Activated effector memory CD4-positive, alpha-beta T cell treated with anti-CD3 and anti-CD28 coated beads, Interleukin-2, amount 50 U/mL, for 16 hours (primary cell): ENCODE data around the gene EDAR.

Experiments used
- DNase-seq: peaks from one replicate; pipeline ENCODE4 v3.0.0-alpha.2; 2020

Gene EDAR

DNA sequence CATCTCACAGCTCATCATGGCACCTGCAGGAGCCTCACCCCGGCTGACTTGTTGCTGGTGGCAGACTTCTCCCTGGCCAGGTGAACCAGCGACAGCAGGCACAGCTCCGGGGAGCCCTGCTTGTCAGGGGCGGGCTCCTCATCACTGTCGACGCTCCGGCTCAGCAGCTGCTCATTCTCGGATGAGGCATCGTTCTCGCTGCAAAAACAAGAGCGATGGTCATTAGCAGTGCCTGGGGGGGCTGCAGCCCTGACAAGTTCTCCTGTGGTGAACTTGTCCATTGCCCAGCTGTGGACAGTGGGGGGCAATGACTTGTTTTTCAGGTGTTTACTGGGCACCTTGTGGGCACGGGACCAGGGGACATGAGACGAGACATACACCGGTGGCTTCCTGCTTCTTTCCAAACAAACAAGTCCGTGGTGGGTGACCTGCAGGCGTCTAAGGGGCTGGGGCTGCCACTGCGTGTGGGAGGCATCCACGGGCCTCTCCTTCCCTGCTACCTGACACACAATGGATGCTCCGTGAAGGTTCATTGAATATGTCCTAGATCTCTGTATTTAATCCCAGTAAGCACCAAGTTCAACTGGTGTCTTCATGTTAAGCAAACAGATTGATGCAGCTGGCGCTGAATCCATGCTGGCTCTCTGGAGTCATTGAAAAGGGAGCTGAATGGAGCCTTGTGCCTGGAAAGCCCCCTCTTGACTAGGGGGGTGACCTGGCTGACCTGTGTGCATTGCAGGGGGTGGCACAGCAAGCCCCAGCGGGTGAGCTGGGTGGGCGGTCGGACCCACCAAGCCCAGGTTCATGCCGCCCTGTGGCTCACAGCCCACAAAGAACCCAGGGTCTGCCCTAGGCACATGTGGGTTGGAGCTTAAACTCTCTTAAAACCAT lies 81.0 kb downstream of the EDAR start:
- peak; percentile 44 for DNase-seq

DNA sequence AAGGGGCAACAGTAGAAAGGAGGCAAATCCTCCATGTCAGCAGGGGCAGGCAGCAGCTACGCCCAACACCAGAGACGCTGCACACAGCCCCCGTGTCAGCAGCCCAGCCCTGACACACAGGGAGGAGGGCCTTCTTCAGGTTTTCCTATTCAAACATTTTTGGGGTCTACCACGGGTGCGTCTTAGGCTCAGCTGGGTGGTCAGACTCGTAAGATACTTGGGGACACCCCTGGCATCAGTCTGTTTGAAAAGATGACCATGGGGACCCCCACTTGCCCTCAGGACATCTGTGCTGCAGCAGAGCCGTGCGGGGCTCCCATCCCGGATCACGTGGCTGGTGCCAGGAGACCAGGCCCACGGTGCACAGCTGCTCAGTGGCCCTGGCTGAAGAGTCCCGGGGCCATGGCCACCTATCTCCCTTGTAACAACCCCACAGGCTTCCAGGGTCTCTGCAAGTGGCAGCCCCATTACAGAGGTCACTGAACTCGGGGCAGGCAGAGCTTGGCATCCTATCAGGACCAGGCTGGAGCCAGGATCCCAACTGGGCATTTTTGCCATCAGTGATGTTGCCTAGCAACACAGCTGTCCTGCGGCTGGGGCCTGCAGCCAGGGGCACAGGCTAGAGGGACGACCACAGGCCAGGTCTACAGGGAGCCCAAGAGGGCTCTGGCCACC lies 82.5 kb downstream of the EDAR start:
- no peak for DNase-seq

DNA sequence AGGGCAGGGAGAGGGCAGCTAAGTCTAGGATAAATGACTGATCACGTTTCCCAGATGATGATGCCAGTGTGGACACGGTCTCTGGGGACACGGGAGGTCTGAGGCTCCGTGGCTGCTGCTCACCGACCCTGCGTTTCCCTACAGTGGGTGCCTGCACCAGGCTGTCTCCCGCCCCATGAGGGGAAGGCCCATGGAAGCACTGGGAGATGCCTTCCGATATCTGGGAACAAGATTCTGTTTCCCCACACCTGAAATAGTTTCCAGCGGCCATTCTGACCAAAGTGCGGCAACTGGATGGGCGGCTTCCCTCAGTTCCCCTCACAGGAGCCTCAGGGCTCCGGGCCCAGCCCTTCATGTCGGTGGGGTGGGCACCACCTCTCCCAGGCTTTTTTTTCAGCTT lies 83.1 kb downstream of the EDAR start:
- no peak for DNase-seq

DNA sequence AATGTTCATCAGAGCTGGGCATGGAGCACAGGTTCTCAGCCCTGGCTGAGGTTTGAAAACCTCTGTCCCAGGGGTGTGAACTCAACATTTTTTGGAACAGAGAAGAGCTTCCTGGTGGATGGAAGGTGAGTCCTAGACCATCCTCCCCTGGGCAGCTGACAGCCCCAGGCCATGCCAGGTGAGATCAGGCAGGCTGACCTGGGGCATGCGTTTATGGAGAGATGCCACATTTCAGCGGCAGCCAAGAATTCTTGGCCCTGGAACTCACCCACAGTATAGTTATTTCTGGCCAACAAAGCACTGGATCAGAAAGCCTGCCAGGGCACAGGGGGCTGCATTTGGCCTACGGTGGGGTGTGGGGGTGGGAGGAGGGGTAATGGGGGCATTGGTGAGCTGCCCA lies 83.8 kb downstream of the EDAR start:
- DNase-seq = no peak

DNA sequence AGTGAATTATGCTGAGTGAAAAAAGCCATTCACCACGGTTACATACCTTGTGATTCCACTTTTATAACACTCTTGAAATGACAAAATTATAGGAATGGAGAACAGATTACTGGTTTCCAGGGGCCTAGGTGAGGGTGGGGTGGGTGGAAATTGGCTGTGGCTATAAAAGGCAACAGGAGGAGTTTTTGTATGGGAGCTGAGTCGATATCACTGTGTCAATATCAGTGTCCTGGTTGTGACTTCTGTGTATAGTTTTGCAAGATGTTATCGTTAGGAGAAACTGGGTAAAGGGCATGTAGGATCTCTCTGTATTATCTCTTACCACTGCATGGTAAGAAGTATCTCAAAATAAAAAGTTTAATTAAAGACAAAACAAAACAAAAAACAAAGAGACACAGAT lies 84.3 kb downstream of the EDAR start:
- no peak for DNase-seq

DNA sequence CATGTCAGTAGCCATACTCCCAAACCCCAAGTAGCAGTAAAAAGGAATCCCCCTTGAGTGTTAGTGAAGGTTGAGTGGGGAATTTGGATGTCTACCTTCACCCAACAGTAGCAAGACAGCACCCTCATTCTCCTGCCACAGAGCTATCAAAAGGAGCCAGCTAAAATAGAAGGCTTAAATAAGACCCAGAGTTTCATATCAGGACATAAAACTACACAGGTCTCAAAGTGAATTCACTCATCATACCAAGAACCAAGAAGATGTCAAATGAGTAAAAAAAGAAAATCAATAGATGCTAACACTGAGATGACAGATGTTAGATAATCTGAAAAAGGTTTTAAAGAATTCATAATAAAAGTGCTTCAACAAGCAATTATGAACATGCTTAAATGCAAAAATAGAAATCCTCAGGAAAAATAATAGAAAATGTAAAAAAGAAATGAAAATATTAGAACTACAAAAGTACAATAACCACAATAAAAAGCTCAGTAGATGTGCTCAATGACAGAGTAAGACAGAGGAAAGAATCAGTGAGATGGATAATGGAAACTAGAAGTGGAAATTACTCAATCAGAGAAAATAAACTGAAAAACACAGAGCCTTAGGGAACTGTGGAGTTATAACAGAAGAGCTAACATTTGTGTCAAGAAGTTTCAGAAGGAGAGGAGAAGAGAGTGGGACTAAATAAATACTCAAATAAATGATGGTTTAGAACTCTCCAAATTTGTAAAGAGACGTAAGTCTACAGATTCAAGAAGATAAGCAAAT lies 90.5 kb downstream of the EDAR start:
- DNase-seq = no peak

DNA sequence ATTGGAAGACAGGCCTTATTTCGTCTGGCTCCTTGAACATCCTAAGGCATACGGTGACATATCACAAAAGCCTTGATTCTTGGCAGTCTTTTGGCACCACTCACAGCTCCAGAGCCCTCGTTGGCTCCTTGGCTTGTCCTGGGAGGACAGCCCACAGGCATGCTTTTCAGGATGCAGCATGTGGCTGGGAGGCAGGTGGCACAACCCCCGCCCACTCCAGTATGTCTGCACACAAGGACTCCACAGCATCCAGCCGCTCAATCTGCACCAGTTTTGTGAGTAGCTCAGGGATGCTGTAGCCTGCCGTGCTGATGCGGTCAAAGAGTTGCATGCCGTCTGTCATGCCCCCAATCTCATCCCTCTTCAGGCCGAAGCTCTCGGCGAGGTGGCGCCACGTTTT lies 92.3 kb downstream of the EDAR start:
- DNase-seq = no peak

DNA sequence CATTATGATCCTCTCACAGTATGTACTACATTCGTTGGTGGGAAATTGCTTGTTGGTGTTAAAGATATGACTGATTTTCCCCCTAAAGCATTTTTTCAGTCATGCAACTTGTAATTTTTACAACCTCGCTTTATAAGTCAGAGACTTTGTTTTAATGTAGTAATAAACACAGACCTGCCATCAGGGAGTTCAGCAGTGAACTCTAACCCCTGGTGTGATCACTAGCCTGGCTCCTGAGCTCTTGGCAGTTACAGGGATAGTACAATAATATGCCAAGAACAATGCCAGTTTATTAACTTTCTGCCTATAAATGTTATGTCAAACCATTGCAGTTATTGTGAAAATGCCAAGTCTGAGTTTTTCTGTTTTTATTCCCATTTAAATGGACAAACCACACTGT lies 93.8 kb downstream of the EDAR start:
- DNase-seq = no peak

DNA sequence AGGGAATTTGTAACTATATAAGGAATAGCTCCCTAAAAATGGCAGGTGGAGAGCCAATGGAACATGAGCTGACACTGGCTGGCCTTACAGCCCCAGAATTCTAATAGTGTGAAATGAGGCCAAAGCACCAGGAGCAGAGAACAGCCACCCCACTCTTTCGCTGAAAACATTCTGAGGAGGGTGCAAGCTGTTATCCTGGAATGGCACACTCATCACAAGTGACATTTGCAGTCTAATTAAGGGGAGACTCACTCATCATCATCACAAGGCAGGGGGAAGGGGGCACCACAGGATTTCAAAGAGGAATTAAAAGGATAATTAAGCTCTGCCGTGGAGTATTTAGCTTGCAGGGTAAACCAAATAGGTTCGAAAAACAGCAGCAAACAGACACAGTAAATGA lies 94.3 kb downstream of the EDAR start:
- no peak for DNase-seq

DNA sequence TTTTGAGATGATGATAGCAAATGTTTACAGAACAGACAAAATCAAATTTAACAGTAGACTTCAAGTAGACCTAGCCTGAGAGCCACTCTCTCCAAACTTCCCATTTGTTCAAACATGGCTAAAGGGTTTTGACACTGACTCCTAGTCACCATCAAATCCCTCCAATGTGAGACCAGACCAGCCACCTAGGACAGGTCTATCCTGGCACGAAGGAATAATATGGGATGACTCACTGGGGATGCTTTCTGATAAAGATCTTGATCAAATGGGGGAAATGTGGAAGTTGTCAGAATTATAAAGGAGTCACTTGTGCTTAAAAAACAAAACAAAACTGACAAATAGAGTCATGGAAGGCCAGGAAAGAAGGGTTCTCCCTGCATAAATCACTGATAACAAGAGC lies 95.7 kb downstream of the EDAR start:
- DNase-seq = no peak

DNA sequence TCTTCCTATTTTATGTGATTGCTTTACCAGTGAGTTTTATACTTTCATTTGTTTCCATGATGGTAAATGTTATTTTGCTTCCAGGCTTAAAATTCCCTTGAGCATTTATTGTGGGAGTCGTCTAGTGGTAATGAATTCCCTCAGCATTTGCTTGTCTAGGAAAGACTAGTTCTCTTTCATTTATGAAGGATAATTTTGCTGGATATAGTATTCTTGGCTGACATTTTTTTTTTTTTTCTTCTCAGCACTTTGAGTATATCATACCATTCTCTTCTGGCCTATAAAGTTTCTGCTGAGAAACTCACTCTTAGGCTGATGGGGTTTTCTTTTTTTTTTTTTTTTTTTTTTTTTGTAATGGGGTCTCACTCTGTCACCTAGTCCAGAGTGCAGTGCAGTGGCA lies 99.1 kb downstream of the EDAR start:
- DNase-seq = no peak

DNA sequence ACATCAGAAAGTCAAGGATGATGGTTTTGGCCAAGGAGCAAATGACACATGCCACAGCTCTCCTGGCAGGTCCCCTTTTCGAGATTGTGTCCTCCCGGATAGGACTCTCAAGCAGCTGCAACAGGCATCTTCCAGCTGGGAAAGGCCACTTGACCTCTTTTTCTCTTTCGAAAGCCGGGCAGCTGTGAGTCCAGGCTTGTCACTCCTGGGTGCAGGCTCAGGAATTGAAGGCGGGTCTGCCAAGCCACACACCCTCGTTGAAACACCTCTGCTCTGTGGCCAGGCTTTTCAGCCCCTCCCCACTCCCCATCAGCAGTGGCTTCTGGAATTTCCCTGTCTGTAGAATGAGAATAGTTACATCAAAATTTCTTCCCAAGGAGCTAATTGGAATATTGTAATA lies 104.4 kb downstream of the EDAR start:
- no peak for DNase-seq

DNA sequence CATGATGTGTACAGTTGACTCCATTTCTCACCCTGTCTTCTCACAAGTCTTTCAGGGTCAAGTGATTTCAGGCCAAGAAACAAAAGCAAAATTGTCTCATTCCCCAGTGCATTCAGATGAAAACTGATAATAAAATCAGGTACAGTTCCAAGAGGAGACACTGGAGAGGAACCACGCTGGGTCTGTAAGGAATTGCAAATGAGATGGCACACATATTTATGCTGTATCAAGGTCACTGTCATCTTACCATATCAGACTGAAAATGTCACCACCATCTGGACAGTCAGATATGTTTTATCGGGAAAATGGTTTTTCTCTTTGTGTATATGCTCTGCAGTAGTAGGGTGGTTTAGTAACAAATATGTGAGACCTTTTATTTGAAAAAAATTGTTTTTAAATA lies 110.7 kb downstream of the EDAR start:
- DNase-seq = no peak

DNA sequence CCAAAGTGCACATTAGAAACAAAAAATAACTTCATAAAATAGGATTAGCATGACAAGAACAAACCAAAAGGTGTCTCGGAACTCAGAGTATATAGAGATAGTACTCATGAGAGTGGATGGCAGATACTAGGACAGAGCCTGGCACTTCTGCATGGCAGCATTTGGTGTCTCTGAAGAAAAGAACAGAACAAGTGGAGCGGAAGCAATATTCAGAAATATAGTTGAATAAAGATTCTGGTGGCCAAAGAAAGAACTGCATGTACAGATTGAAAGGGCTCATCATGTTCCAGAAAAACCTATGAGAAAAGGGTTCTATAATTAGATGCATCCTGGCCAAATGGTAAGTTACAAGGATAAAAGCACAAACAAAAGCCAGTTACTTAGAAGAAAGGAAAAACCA lies 111.5 kb downstream of the EDAR start:
- DNase-seq = no peak

DNA sequence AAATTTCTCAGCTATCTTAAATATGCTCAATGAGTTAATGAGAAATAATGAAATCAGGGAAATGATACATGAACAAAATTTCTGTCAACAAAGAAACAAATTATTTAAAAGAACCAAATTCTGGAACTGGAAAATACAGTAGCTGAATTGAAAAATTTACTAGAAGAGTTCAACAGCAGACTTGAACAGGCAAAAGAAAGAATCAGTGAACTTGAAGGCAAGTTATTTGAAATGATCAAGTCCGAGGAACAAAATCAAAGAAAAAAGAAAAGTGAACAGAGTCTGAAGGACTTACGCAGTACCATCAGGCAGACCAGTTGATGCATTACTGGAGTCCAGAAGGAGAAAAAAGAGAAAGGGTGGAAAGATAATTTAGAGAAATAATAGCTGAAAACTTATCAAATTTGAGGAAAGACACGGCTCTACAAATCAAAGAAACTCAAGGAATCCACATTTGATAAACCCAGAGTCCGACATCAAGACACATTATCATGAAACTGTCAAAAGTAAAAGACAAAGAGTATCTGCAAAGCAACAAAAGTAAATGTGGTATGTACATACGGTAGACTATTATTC lies 118.9 kb downstream of the EDAR start:
- DNase-seq = no peak

DNA sequence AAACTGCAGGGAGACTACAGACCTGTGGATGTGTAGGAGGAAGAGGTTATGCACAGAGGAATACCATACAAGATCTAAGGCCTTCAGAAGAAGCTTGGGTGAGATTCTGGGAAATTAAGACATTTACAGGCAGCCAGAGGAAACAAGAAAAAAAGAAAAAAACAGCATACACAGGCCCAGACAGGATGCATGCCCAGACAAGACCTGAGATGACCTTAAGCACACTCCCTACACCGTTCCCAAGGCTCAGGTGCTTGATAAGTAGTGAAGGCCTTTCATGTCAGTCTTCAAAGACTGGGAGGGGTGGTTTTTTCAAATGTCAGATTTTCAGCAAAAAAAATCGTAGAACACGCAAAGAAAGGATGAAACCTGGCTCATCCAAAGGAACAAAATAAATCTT lies 119.5 kb downstream of the EDAR start:
- DNase-seq = no peak

DNA sequence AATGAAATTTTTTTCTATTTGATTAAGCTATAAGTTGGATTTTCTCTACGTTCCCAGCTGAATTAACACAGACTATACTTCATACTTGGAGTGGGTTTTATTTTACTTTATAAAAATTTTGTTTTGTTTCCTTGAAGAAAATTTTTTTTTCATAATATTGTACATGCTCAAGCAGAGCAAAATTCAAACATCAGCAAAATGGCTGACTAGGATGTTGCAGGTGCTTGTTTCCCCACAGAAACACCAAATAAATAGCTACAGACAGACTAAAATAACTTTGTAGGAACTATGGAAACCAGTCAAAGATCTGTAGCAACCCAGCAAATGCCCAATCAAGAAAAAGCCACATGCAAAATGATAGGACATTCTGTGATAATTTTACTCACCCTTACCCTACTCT lies 120.1 kb downstream of the EDAR start:
- DNase-seq = no peak

DNA sequence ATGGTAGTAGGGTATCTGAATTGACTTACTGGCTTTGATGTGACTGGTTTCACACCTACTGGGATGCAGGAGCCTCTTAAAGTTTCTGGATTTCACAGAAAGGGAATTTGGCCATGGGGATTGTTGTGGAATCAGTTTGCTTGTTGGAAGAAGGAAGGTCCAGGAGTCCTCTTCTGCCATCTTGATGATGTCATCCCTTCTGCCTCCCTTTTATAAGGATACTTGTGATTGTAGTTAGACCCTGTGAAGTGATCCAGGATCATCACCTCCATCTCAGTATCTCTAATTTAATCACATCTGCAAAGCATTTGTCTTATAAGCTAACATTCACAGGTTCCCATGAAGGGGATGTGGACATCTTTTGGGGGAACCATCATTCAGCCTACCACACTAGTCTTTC lies 123.0 kb downstream of the EDAR start:
- no peak for DNase-seq

DNA sequence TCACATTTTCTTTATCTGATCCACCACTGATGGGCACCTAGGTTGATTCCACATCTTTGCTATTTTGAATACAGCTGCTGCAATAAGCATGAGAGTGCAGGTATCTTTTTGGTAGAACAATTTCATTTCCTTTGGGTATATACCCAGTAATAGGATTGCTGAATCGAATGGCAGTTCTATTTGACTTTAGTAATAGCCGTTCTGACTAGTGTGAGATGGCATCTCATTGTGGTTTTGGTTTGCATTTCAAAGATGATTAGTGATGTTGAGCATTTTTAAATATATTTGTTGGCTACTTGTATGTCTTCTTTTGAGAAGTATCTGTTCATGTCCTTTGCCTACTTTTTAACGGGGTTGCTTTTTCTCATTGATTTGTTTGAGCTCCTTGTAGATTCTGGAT lies 130.1 kb downstream of the EDAR start:
- no peak for DNase-seq

DNA sequence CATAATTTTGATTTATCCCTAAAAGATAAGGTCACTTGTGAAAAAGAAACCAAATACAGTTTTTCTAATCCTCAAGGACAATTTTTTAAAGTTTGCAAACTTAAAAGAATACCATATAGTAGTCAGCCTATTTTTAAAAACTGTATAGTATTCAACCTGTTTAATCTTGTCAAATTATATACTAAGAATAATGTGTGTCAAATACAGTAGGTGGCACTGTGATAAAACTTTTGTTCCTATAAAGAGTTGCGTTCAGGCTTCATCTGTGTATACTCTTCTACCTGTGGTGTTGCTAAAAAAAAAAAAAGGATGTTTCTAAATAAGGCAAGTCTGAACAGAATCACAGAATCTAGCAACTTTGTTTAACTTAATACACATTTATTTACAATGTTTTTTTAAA lies 133.8 kb downstream of the EDAR start:
- DNase-seq = no peak

DNA sequence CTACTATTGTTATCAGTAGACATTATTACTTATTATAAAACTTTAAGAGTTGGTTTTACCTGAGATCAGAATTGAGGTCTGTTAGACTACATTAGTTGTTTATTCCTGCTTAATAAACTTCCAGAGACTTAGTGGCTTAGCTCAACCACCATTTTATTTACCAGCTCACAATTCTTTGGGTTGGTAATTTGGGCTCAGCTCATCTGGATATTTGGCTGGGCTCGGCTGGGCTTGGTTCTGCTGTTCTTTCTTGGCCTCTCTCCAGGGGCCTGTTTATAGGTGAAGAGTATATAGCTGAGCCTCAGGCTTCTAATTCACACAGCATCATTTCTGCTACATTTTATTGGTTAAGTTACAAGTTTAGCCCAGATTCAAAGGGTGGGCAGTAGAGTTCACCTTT lies 134.5 kb downstream of the EDAR start:
- DNase-seq = no peak

DNA sequence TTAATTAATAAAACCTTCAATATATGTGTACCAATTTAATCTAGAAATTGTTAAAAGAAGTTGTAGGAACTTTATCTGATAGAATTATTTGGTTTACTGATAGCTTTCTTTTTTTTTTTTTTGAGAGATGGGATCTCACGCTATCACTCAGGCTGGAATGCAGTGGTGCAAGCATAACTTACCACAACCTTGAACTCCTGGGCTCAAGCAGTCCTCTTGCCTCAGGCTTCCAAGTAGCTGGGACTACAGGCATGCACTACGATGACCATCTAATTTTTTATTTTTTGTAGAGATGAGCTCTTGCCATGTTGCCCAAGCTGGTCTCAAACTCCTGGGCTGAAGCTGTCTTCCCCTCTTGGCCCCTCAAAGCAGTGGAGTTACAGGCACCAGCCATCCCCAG lies 135.6 kb downstream of the EDAR start:
- DNase-seq = no peak

DNA sequence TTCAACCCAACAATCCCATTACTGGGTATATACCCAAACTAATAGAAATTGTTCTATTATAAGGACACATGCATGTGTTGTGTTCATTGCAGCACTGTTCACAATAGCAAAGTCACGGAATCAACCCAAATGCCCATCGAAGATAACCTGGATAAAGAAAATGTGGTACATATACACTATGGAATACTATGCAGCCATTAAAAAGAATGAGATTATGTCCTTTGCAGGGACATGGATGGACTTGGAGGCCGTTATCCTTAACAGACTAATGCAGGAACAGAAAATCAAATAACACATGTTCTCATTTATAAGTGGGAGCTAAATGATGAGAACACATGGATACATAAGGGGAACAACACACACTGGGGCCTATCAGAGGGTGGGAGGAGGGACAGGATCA lies 136.6 kb downstream of the EDAR start:
- DNase-seq = no peak

DNA sequence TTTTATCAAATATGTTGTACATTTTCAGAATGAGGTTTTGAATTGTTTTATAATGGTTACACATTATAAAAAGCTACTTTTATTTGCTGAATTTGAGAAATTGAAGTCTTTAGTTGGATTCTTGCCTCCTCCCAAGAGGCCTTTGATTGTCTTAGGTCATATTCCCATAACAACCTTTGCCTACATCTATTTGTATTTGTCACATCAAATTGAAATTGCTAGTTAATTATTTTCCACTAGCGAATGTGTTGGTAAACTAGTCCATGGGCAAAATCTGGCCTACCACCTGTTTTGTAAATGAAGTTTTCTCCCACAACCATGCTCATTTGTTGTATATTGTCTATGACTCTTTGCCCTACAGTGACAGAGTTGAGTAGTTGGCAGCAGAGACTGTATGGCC lies 142.0 kb downstream of the EDAR start:
- DNase-seq = no peak
